Hindlimb muscle (tissue), 1 donor: ENCODE measurements around the gene CLOCK. TPM values are rescaled to one million over a fixed set of nuclear protein-coding genes. Genes with fewer than 3 reads are reported as not detected.
"Not testable (repeated sequence)": the region's sequence is repeated elsewhere in the genome, so short reads cannot be mapped to it uniquely, and the experiment has no call there.

ENCODE experiments used
- DNase-seq: peaks from one replicate; pipeline ENCODE4 v3.0.0-alpha.2; 2013
- polyA plus RNA-seq: library from polyadenylated mRNA; unstranded; fragments of 120-200 nt; gene quantifications from one replicate; pipeline ENCODE4 v1.2.1, GENCODE V29; 2013; ENCODE audit not compliant: insufficient read length

Gene CLOCK
- polyA plus RNA-seq = 17.8 TPM

GRCh38 chr4:55546756-55547465, at the start of gene CLOCK:
TSS of gene CLOCK (minus strand) at chr4:55546909. CDS start at chr4:55482785, 64,124 bp downstream.
- DNase-seq = peak; percentile 92

- no peak for DNase-seq
Observed at GRCh38 chr4:55592014-55592413, 45.3 kb upstream of the CLOCK start, which contains the start of gene PDCL2. TSS of gene PDCL2 (minus strand) at chr4:55592245. CDS start at chr4:55592109, 136 bp downstream.

- DNase-seq = no peak
Observed at GRCh38 chr4:55588160-55588559, 41.5 kb upstream of the CLOCK start.

- not testable (repeated sequence) for DNase-seq
Observed at GRCh38 chr4:55582773-55583172, 36.1 kb upstream of the CLOCK start.

GRCh38 chr4:55578341-55579010, 31.8 kb upstream of the CLOCK start:
- no peak for DNase-seq

GRCh38 chr4:55575513-55575912, 28.8 kb upstream of the CLOCK start:
- no peak for DNase-seq

- DNase-seq = no peak
Observed at GRCh38 chr4:55574252-55574651, 27.5 kb upstream of the CLOCK start.

GRCh38 chr4:55571806-55572205, 25.1 kb upstream of the CLOCK start:
- DNase-seq = no peak

GRCh38 chr4:55568905-55569504, 22.3 kb upstream of the CLOCK start:
- DNase-seq = no peak

GRCh38 chr4:55561889-55562288, 15.2 kb upstream of the CLOCK start:
- DNase-seq = no peak

- DNase-seq = no peak
Observed at GRCh38 chr4:55560096-55560495, 13.4 kb upstream of the CLOCK start.

GRCh38 chr4:55554453-55555030, 7.8 kb upstream of the CLOCK start:
- peak; percentile 28 for DNase-seq

- DNase-seq = peak; percentile 42
Observed at GRCh38 chr4:55553441-55554201, 6.9 kb upstream of the CLOCK start.

- not testable (repeated sequence) for DNase-seq
Observed at GRCh38 chr4:55551964-55552363, 5.3 kb upstream of the CLOCK start.

- DNase-seq = no peak
Observed at GRCh38 chr4:55549888-55550287, 3.2 kb upstream of the CLOCK start.

GRCh38 chr4:55547918-55548317, 1.2 kb upstream of the CLOCK start:
- no peak for DNase-seq

- no peak for DNase-seq
Observed at GRCh38 chr4:55547466-55547770, 709 bp upstream of the CLOCK start.

GRCh38 chr4:55546506-55546755, 278 bp downstream of the CLOCK start:
- no peak for DNase-seq

- DNase-seq = peak; percentile 84
Observed at GRCh38 chr4:55545641-55546505, 836 bp downstream of the CLOCK start.

- no peak for DNase-seq
Observed at GRCh38 chr4:55545151-55545550, 1.6 kb downstream of the CLOCK start.

- no peak for DNase-seq
Observed at GRCh38 chr4:55543858-55544257, 2.9 kb downstream of the CLOCK start.

GRCh38 chr4:55540271-55540670, 6.4 kb downstream of the CLOCK start:
- DNase-seq = no peak
